Measurements from ENCODE around the gene NTM.

The NTM gene

DNA sequence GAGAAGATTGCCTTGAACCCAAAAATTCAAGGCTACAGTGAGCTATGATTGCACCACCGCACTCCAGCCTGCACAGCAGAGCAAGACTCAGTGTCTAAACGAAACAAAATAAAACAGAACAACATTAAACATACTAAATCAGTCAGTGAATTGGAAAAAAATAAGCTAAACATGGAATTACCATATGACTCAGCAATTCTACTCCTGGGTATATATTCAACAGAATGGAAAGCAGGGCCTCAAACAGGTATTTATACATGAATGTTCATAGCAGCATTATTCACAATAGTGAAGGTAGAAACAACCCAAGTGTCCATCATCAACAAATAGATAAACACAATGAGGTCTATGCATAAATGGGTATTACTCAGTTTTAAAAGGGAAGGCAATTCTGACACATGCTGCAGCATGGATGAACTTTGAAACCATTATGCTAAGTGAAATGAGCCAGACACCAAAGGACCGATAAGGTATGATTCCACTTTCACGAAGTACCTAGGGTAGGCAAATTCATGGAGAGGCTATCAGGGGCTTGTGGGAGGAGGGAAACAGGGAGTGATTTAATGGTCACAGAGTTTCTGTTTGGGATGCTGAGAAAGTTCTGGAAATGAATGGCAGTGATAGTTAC lies 15.5 kb downstream of the NTM start:
- Histone ChIP-seq H2AFZ (ENCODE audit: low read depth, low read length) (no peak overlapping the region), H3K27me3 (ENCODE audit: insufficient read depth, low read length) (no peaks in the 10 kb centered on the region), H3K4me3 (ENCODE audit: low read length) (no peak overlapping the region), H3K36me3 (ENCODE audit: insufficient read depth, low read length) (no peaks in the 10 kb centered on the region), H3K4me1 (ENCODE audit: insufficient read depth, low read length) (no peaks in the 10 kb centered on the region), H3K9me3 (ENCODE audit: low read length) (no peaks in the 10 kb centered on the region)

- Histone ChIP-seq H2AFZ (ENCODE audit: low read depth, low read length) (no peak overlapping the region), H3K4me1 (ENCODE audit: insufficient read depth, low read length) (no peaks in the 10 kb centered on the region), H3K36me3 (ENCODE audit: insufficient read depth, low read length) (no peaks in the 10 kb centered on the region), H3K9me3 (ENCODE audit: low read length) (no peaks in the 10 kb centered on the region), H3K27me3 (ENCODE audit: insufficient read depth, low read length) (no peaks in the 10 kb centered on the region), H3K4me3 (ENCODE audit: low read length) (no peak overlapping the region)
Measured at GRCh38 chr11:131386408-131386807, 16.0 kb downstream of the NTM start.

- no peak overlapping the region for H2AFZ ChIP-seq (ENCODE audit: low read depth, low read length)
- H3K4me3 ChIP-seq (ENCODE audit: low read length), result no peak overlapping the region
- H3K4me1 ChIP-seq (ENCODE audit: insufficient read depth, low read length), result no peaks in the 10 kb centered on the region
- H3K9me3 ChIP-seq (ENCODE audit: low read length), result no peaks in the 10 kb centered on the region
- no peaks in the 10 kb centered on the region for H3K27me3 ChIP-seq (ENCODE audit: insufficient read depth, low read length)
- no peaks in the 10 kb centered on the region for H3K36me3 ChIP-seq (ENCODE audit: insufficient read depth, low read length)
Measured at GRCh38 chr11:131388030-131388429, 17.6 kb downstream of the NTM start.

GRCh38 chr11:131389582-131389981 lies 19.2 kb downstream of the NTM start:
- no peaks in the 10 kb centered on the region for H3K27me3 ChIP-seq (ENCODE audit: insufficient read depth, low read length)
- no peaks in the 10 kb centered on the region for H3K36me3 ChIP-seq (ENCODE audit: insufficient read depth, low read length)
- no peaks in the 10 kb centered on the region for H3K4me1 ChIP-seq (ENCODE audit: insufficient read depth, low read length)
- H3K4me3 ChIP-seq (ENCODE audit: low read length), result no peak overlapping the region
- no peak overlapping the region for H2AFZ ChIP-seq (ENCODE audit: low read depth, low read length)
- H3K9me3 ChIP-seq (ENCODE audit: low read length), result no peaks in the 10 kb centered on the region

- Histone ChIP-seq H2AFZ (ENCODE audit: low read depth, low read length) (no peak overlapping the region), H3K4me1 (ENCODE audit: insufficient read depth, low read length) (no peaks in the 10 kb centered on the region), H3K27me3 (ENCODE audit: insufficient read depth, low read length) (no peaks in the 10 kb centered on the region), H3K36me3 (ENCODE audit: insufficient read depth, low read length) (no peaks in the 10 kb centered on the region), H3K4me3 (ENCODE audit: low read length) (no peak overlapping the region), H3K9me3 (ENCODE audit: low read length) (no peaks in the 10 kb centered on the region)
Measured at GRCh38 chr11:131391176-131391575, 20.8 kb downstream of the NTM start.

- Histone ChIP-seq H2AFZ (ENCODE audit: low read depth, low read length) (no peak overlapping the region), H3K9me3 (ENCODE audit: low read length) (no peaks in the 10 kb centered on the region), H3K4me3 (ENCODE audit: low read length) (no peak overlapping the region), H3K4me1 (ENCODE audit: insufficient read depth, low read length) (no peaks in the 10 kb centered on the region), H3K36me3 (ENCODE audit: insufficient read depth, low read length) (no peaks in the 10 kb centered on the region), H3K27me3 (ENCODE audit: insufficient read depth, low read length) (no peaks in the 10 kb centered on the region)
Measured at GRCh38 chr11:131392528-131393255, 22.3 kb downstream of the NTM start.

DNA sequence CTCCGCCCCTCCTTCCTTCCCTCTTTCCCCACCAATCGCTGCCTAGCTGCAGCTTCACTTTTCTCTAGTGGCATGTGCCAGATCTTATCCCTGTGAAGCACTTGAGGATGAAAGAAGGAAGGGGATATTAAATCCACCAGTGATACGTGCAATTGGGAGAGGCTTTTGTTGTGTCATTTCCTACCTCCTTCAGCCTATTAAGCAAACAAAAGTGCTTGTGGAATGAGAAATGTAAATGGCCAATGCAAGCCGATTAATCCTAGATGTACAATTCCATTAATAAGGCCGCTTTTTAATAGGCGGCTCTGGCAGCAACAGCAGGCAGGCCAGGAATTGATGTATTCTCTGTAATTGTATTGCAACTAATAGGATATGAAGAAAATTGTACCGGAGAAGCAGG lies 23.3 kb downstream of the NTM start:
- Histone ChIP-seq H3K36me3 (ENCODE audit: insufficient read depth, low read length) (no peaks in the 10 kb centered on the region), H3K4me1 (ENCODE audit: insufficient read depth, low read length) (no peaks in the 10 kb centered on the region), H2AFZ (ENCODE audit: low read depth, low read length) (no peak overlapping the region), H3K9me3 (ENCODE audit: low read length) (no peaks in the 10 kb centered on the region), H3K27me3 (ENCODE audit: insufficient read depth, low read length) (no peaks in the 10 kb centered on the region), H3K4me3 (ENCODE audit: low read length) (no peak overlapping the region)

- H3K27me3 ChIP-seq (ENCODE audit: insufficient read depth, low read length), result no peaks in the 10 kb centered on the region
- no peaks in the 10 kb centered on the region for H3K36me3 ChIP-seq (ENCODE audit: insufficient read depth, low read length)
- H3K4me3 ChIP-seq (ENCODE audit: low read length), result no peak overlapping the region
- no peaks in the 10 kb centered on the region for H3K9me3 ChIP-seq (ENCODE audit: low read length)
- H3K4me1 ChIP-seq (ENCODE audit: insufficient read depth, low read length), result no peaks in the 10 kb centered on the region
- no peak overlapping the region for H2AFZ ChIP-seq (ENCODE audit: low read depth, low read length)
Measured at GRCh38 chr11:131397675-131398074, 27.3 kb downstream of the NTM start.

GRCh38 chr11:131402040-131402439 lies 31.6 kb downstream of the NTM start:
- no peak overlapping the region for H3K4me3 ChIP-seq (ENCODE audit: low read length)
- H3K36me3 ChIP-seq (ENCODE audit: insufficient read depth, low read length), result no peaks in the 10 kb centered on the region
- no peaks in the 10 kb centered on the region for H3K4me1 ChIP-seq (ENCODE audit: insufficient read depth, low read length)
- no peaks in the 10 kb centered on the region for H3K27me3 ChIP-seq (ENCODE audit: insufficient read depth, low read length)
- H3K9me3 ChIP-seq (ENCODE audit: low read length), result no peaks in the 10 kb centered on the region
- H2AFZ ChIP-seq (ENCODE audit: low read depth, low read length), result no peak overlapping the region

- no peak overlapping the region for H2AFZ ChIP-seq (ENCODE audit: low read depth, low read length)
- H3K4me3 ChIP-seq (ENCODE audit: low read length), result no peak overlapping the region
- H3K9me3 ChIP-seq (ENCODE audit: low read length), result no peaks in the 10 kb centered on the region
- no peaks in the 10 kb centered on the region for H3K4me1 ChIP-seq (ENCODE audit: insufficient read depth, low read length)
- no peaks in the 10 kb centered on the region for H3K36me3 ChIP-seq (ENCODE audit: insufficient read depth, low read length)
- no peaks in the 10 kb centered on the region for H3K27me3 ChIP-seq (ENCODE audit: insufficient read depth, low read length)
Measured at GRCh38 chr11:131404010-131404409, 33.6 kb downstream of the NTM start.

- H3K9me3 ChIP-seq (ENCODE audit: low read length), result no peaks in the 10 kb centered on the region
- H3K27me3 ChIP-seq (ENCODE audit: insufficient read depth, low read length), result no peaks in the 10 kb centered on the region
- H2AFZ ChIP-seq (ENCODE audit: low read depth, low read length), result no peak overlapping the region
- H3K36me3 ChIP-seq (ENCODE audit: insufficient read depth, low read length), result no peaks in the 10 kb centered on the region
- H3K4me1 ChIP-seq (ENCODE audit: insufficient read depth, low read length), result no peaks in the 10 kb centered on the region
- H3K4me3 ChIP-seq (ENCODE audit: low read length), result no peak overlapping the region
Measured at GRCh38 chr11:131408025-131408640, 37.7 kb downstream of the NTM start.

DNA sequence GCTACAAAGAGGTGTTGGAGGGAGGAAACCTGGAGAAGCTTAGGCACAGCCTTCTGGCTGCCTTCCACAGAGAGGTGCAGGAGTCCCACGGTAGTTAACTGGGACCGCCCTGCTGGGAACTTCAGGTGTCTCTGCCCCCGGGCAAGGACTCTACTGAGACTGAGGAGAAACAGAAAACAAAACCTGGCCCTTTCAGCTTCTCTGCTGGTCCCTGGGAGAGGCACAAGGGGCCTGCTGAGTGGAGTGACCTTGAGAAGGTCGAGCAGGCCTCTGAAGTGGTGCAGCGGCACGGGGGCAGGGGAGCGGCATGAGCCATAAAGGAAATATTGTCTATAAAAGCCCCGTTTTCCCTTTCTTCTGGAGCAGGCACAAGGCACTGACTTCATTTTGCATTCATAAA lies 38.9 kb downstream of the NTM start:
- Histone ChIP-seq H3K4me1 (ENCODE audit: insufficient read depth, low read length) (no peaks in the 10 kb centered on the region), H3K9me3 (ENCODE audit: low read length) (no peaks in the 10 kb centered on the region), H3K27me3 (ENCODE audit: insufficient read depth, low read length) (no peaks in the 10 kb centered on the region), H3K4me3 (ENCODE audit: low read length) (no peak overlapping the region), H2AFZ (ENCODE audit: low read depth, low read length) (no peak overlapping the region), H3K36me3 (ENCODE audit: insufficient read depth, low read length) (no peaks in the 10 kb centered on the region)

DNA sequence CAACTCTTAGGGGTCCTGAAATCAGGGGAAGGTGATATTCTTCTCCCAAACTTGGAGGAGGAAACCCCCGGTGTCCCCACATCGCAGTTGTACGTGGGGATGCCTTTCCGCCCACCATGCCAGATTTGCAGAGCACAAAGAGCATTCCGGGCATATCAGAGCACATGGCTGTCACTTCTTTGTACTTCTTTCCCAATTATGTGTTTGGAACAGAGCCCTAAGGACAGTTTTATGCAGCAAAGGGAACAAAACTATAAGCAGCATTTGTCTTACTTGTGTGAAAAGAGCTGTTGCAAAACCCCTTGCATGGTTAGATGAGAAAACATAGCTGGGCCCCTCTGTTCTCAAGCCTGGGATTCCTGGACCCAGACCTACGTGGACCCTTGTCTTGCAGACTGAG lies 41.2 kb downstream of the NTM start:
- H2AFZ ChIP-seq (ENCODE audit: low read depth, low read length), result no peak overlapping the region
- no peaks in the 10 kb centered on the region for H3K4me1 ChIP-seq (ENCODE audit: insufficient read depth, low read length)
- H3K4me3 ChIP-seq (ENCODE audit: low read length), result no peak overlapping the region
- no peaks in the 10 kb centered on the region for H3K36me3 ChIP-seq (ENCODE audit: insufficient read depth, low read length)
- H3K9me3 ChIP-seq (ENCODE audit: low read length), result no peaks in the 10 kb centered on the region
- H3K27me3 ChIP-seq (ENCODE audit: insufficient read depth, low read length), result no peaks in the 10 kb centered on the region

Measured in neuron (in vitro differentiated cells).